Measurements from ENCODE around the gene PRKCH.

Gene PRKCH

DNA sequence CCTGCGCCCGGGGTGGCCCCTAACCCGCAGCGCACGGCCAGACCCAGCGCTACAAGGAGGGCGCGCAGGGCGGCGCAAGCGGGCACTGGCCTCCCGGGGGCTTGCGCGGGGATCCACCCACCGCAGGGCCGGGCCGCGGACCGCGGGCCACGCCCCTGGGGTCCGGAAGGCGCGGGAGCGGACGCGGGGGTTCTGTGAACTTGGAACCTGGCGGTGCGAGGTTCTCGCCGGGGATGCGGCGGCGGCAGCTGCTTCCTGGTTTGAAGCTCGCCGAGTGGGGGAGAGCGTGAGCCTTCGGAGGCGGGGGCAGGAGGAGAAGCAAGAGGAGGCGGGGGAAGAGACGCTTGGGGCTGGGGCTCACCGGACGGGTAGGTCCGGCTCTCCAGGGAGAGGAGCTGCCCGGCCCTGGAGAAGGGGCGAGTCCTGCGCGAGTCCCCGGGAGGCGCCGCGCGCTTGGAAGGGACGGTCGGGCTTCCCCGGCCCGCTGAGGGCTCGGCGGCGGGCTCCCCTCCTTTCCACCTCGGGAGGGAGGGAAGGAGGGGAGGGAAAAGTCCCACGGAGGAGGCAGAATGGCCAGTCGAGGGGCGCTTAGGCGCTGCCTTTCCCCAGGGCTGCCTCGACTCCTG lies at the start of gene PRKCH:
TSS of gene PRKCH (plus strand) at position 195 of the 626 bp plus-strand sequence. CDS start 523 bp downstream, outside the sequence.
- DNase-seq (ENCODE audit: low read depth in 1 of 2, low spot score in 1 of 2): peak; percentile 61 to 73

DNA sequence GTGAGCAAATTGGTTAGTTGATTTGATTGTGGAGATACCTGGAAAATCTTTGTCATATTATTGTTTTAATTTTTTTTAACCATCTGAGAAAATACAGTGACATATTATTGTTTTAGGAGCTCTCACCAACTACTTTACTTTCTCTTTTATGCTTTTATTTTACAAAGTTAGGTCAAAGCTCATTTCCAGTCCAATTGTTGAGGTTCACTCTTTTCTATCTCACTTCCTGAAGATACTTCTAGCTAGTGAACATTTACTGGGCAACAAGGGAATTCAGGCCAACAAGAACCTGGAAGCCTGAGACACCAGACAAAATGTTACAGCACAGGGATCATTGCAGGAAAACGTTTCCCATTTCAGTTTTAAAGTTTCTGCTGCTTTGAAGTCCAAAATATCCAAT lies 44.1 kb upstream of the PRKCH start:
- DNase-seq (ENCODE audit: low read depth in 1 of 2, low spot score in 1 of 2): no peak

DNA sequence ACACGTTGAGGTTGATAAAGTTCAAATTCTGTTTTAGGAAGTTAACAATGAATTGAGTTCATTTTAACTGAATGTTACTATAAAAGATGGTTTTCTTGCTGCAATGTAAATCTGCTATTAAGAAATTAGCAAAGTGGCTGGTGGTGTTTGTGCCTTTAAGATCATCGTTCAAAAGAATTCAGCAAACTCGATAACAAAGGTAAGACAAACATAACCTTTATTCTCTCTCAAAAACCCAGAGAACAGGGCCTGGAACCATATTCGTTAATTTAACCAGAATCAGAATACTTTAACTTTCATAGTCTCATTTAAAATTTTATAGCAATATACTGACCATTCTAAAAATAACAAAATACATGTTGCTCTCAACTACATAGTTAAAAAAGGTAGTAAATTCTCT lies 43.6 kb upstream of the PRKCH start:
- no peak for DNase-seq (ENCODE audit: low read depth in 1 of 2, low spot score in 1 of 2)

DNA sequence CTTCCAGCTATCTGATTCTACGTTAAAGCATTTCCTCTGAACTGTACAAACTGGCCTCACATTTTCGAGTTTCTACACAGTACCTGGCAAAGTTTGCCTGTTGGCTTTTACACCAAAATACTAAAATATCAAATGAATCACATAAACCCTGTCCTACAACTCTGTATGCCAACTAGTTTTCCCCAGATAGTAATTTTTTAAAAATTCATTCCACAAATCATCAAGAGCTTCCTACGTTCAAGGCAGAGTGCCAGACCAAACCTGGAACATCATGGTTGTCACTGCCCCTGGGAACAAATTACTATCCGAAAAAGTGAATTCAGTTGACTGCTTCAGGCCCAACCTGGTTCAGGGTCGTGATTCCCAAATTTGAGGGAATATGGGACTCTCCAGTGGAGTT lies 42.3 kb upstream of the PRKCH start:
- no peak for DNase-seq (ENCODE audit: low read depth in 1 of 2, low spot score in 1 of 2)

DNA sequence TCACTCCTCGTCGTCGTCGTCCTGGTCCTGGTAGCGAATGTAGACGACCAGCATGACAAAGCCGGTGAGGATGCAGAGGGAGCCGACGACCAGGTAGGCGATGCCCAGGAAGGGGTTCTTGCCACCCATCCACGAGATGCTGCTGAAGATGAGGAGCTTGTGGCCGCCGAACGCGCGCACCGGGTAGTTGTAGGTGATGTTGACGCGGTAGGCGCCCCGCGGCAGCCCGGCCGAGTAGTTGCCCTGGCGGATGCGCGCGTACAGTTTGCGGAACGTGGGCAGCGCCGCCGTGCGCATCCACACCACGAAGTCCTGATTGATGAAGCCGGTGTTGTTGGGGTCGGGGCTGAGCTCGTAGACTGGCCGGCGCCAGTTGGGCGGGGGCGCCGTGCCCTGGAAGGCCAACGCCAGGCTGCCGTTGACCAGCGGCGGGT lies 41.3 kb upstream of the PRKCH start:
- DNase-seq (ENCODE audit: low read depth in 1 of 2, low spot score in 1 of 2): peak in 1 of 2 donors; percentile 15

DNA sequence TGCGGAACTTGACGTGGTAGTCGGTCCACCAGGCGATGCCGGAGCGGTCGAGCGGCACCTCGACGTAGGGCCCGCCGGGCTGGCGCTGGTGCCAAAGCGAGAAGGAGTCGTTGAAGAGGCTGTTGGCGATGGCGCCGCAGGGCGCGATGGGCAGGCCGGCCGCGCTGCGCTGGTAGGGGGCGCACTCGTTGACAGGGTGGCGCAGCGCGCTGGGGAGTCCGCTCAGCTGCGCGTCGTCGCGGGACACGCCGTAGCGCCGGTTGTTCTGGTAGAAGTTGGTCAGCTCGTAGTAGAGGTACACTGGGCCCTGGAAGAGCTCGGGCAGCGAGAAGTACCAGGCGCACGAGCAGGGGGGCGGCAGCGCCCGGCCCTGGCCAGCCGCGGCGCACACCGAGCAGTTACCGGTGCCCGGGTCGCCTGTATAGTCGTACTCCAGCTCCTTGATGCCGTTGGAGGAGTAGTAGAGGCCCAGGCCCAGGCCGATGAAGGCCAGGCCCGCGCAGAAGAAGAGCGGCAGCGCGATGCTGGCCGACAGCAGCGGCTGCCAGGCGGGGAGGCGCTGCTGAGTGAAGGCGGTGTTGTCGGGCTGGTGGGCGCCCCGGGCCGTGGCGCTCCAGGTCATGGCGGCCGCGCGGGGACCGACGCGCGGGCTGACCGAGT lies 40.7 kb upstream of the PRKCH start:
- DNase-seq (ENCODE audit: low read depth in 1 of 2, low spot score in 1 of 2): peak; percentile 59 to 61

DNA sequence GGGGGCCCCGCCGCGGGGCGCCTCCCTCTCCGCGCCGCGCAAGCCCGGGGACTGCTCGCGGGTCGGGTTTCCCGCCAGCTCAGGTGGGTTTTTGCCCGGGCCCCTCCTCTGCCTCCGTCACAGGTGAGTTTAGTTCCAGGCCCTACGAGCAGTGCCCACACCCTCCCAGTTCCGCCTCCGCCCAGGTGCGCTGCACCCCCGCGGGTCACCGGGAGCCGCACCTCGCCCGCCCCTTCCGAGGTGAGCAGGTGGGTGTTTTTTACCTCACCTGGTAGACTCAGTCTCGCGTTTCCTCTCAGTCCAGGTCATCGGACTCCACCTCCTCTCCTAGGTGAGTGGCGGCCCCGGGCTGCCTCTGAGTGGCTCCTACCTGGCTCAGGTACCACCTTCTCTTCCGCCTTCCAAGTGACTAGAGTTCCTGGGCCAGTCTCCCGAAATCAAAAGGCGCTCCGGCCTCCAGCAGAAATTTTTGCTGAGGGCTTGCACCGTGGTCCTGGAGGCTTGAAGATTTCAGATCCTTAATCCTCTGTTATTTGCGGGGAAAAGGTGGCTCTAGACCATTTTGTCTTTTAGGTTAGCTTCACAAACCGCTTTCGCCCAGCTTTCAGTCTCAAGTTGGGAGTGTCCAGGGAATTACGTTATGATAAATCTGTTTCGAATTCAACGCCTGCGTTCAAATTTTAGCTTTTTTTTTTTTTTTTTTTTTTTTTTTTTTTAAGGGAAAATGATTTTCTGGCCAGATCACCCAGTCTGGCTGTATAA lies 40.0 kb upstream of the PRKCH start, which contains the start of gene TMEM30B:
TSS of gene TMEM30B (minus strand) at position 153 of the 762 bp plus-strand sequence. CDS start 191 bp downstream, outside the sequence.
- DNase-seq (ENCODE audit: low read depth in 1 of 2, low spot score in 1 of 2): no peak

DNA sequence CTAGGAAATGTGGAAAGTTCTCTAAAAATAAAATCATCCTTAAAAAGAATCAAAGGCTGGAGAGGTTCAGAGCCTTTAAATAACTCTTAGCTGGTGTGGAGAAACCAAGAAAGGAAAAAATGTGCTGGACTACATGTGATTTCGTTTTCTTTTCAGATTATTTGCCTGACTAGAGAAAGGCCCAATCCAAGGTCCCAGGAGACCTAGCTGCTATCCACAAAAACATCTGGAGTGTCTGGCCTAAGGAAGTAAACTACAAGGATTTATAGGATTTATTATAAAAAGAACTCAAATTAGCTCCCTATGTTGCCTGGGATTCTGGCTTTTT lies 39.5 kb upstream of the PRKCH start:
- DNase-seq (ENCODE audit: low read depth in 1 of 2, low spot score in 1 of 2): no peak

DNA sequence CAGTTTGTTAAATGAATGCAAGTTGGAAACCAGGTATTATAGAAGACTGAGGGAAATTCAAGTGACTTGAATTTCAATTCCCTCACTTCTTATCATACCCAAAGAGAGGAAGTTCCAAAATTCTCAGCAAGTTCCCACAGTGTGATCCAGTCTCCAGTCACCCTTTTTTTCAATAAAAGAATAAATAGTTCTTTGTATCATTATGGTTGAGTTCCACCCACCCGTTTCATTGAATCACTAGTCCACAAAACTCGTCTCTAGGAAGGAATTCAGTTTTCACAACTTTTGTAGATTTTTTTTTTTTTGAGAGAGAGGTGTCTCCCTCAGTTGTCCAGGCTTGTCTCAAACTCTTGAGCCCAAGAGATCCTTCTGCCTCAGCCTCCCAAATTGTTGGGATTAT lies 38.6 kb upstream of the PRKCH start:
- DNase-seq (ENCODE audit: low read depth in 1 of 2, low spot score in 1 of 2): no peak

DNA sequence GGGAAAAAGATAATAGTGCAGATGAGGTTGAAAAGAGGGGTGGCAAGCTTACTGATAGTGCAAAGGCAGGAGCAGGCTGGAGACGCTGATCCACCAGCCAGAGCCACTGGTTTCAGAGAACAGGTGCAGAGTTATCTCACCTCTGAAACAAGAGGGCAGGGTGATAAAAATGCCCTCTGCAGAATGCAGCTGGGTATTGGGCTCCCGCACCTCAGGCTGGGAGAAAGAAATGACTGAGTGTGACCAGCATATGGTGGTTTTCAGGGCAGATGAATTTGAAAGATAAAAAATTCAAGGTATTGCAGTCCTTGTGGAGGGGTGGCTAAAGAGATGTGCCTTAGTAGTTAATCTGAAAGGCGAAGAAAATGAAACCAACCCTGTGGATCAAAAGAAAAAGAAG lies 37.4 kb upstream of the PRKCH start:
- DNase-seq (ENCODE audit: low read depth in 1 of 2, low spot score in 1 of 2): no peak

DNA sequence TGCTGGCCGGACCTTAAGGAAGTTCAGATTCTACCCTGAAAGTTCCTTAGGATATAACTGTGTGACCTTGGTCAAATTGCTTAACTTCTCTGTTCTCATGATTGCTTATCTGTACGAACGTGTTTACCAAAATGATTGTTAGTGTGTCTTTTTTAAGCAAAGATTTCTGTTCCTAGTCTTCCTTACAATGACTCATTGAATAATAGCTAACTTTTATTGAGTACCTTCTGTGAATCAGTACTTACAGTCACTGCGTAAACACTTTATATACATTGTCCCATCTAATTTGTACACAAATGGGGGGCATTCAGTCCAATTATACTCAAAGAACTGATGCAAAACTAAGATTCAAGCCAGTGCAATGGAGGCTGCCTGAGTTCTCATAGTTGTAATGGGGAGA lies 36.0 kb upstream of the PRKCH start:
- no peak for DNase-seq (ENCODE audit: low read depth in 1 of 2, low spot score in 1 of 2)

DNA sequence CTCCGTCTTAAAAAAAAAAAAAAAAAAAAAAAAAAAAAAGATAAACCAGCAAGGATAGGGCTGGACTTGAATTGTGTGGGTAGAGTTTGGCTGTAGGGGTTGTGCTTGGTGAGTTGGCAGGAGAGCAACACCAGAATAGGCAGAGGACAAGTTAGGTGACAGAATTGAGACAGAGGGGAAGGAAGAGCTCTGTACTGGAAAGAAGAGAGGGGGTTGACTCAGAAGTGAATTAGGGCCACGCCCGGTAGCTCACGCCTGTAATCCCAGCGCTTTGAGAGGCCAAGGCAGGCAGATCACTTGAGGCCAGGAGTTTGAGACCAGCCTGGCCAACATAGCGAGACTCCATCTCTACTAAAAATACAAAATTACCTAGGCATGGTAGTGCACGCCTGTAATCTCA lies 34.2 kb upstream of the PRKCH start:
- DNase-seq (ENCODE audit: low read depth in 1 of 2, low spot score in 1 of 2): no peak

DNA sequence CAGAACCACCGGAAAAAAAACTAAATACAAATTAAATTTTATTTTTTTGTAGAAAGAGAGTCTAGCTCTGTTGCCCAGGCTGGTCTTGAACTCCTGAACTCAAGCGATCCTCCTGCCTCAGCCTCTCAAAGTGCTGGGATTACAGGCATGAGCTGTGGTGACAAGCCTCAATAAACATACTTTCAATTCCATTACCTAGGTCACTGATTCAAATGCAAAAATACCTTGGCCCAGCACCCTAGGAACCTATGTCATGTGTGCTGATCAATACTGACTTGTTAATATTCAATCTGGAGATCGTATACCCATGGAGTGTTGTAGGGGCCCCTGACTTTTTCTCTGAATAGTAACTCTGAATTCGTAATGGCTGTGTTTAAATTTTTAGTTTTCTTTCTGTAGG lies 33.2 kb upstream of the PRKCH start:
- no peak for DNase-seq (ENCODE audit: low read depth in 1 of 2, low spot score in 1 of 2)

DNA sequence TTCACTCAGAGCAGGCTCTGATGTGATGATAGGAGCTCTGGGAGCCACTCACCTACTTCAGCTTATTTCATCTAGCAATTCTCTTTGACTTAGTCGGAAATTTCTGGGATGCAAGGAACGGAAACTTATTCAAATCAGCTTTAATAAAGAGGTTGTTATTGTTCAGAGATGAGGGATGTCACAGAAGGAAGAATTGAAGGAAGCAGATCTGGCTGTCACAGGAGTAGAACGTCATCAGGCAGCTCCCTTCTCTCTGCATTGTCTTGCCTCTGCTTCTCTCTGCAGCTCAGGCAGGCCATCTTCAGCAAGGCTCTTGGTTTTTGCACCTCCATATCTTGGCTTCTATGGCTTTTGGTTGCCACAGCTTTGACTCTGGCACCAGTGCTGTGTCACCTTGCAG lies 32.7 kb upstream of the PRKCH start:
- no peak for DNase-seq (ENCODE audit: low read depth in 1 of 2, low spot score in 1 of 2)

DNA sequence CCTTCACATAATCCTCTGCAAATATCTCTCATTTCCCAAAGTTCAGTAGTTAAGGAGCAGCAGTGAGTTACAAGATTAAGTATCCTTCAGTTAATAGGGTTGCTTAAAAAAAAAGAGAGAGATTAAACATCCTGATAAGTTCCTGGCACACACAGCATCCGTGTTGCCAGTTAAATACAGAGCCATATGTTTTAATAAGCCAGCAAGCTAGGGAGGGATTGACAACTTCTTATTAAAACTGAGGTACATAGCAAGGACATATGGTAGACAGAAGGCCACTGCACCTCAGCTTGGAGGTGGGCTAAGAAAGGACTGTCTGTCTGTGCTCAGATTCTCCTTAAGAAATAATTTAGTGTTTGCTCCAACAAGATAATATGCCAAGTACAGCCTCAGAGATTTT lies 30.7 kb upstream of the PRKCH start:
- no peak for DNase-seq (ENCODE audit: low read depth in 1 of 2, low spot score in 1 of 2)

DNA sequence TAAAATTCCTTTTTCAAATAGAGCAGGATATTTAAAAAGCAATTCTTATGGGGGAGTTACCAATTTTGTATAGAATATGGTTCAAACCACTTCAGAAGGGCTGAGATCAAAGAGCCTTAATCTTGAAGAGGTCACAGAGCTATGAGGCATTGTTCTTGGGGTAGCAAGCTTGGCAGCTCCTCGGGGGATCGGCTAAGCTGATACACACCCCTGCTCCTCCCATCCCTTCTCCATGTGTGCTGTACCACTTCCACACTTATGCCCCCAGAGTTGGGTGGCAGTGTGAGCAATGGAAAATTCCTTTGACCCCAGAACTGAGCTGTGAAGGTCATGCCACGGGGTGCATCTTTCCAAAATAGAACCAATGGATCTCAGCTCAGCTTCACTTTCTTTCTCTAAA lies 25.2 kb upstream of the PRKCH start:
- DNase-seq (ENCODE audit: low read depth in 1 of 2, low spot score in 1 of 2): no peak

DNA sequence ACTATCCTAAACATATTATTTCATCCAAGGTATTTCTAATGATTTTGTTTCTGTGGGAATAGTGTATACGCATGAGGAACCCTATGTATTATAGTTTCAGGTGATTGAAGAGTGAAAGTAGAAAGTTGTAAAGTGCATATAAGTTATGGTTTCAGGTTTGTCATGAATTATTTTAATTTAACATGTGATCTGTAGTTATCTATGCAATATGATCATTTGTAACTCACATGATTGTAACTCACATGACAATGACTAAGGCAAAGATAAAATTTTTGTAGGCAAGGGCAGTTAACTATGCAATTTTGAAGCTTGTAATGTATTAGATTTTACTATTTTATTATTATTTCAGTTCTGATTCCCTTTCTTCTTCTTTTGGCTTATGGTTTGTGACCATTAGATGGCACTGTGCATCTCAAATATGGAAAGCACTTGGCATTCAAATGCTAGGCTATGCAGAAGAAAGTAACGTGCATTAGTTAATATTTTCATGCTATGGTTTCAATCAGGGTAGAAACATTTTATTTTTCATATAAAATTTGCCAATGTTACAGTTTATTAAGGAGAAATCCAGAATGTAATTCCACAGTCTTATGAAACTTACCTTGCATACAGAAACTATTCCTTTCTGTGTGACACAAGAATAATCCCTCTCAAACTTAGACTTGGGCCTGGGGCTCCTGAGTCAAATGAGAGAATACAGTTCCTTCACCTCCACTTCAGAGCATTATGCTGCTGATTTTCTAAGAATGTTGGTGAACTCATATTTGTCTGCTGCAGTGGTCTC lies 24.5 kb upstream of the PRKCH start:
- peak in 1 of 2 donors; percentile 25 for DNase-seq (ENCODE audit: low read depth in 1 of 2, low spot score in 1 of 2)

DNA sequence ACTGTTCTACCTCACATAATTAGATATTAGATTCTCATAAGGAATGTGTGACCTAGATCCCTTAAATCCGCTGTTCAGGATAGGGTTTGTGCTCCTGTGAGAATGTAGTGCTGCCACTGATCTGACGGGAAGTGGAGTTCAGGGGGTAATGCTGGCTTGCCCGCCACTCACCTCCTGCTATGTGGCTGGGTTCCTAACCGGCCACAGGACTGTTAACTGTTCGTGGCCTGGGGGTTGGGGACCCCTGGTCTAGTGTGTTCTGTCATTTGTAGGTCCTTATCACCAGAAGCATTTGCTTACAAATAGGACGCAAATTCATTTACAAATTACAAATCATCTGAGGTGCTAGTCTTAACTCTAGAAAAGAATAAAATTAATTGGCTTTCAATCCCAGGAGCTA lies 23.8 kb upstream of the PRKCH start:
- DNase-seq (ENCODE audit: low read depth in 1 of 2, low spot score in 1 of 2): no peak

DNA sequence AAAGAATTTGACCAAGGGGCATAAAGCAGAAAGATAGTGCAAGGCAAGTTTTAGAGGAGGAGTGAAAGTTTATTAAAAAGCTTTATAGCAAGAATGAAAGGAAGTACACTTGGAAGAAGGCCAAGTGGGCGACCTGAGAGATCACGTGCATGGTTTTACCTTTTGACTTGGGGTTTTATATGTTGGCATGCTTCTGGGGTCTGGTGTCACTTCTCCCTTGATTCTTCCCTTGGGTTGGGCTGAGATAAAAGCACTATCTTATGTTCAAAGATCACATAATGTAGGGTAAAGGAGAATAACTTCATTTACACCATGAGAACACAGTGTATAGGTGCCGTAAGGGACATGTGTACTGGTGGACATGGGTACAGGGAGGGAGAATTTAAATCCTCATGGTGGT lies 22.6 kb upstream of the PRKCH start:
- no peak for DNase-seq (ENCODE audit: low read depth in 1 of 2, low spot score in 1 of 2)

DNA sequence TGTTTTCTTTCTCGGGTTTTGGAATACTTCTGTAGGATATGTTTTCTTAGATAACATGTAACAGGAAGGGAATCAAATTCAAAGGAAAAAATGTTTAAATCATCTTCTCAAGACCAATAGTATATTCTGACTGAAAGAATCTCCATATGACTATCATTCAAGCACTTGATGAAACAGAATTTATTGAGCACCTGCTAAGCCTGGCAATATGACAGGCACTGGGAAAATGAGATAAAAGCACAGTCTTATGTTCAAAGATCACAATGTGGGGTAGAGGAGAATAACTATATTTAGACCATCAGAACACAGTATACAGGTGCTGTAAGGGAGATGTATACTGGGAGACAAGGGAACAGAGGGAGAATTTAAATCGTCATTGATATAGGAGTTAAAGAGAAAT lies 21.2 kb upstream of the PRKCH start:
- no peak for DNase-seq (ENCODE audit: low read depth in 1 of 2, low spot score in 1 of 2)

DNA sequence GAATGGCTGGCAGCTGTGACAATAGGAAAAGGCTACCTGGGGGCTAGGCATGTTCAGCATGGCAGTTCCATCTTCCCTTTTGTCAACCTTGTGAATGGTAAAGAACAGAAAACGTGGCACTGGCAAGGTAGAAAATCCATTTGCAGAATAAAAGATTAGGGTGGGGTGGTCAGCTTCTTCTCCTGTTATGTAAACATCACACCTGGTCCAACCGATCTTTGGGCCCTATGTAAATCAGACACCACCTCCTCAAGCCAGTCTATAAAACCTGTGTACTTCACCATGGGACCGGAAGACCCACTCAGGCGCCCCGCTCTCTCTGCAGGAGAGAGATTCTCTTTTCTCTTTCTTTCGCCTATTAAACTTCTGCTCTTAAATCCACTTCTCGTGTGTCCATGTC lies 20.6 kb upstream of the PRKCH start:
- DNase-seq (ENCODE audit: low read depth in 1 of 2, low spot score in 1 of 2): no peak

DNA sequence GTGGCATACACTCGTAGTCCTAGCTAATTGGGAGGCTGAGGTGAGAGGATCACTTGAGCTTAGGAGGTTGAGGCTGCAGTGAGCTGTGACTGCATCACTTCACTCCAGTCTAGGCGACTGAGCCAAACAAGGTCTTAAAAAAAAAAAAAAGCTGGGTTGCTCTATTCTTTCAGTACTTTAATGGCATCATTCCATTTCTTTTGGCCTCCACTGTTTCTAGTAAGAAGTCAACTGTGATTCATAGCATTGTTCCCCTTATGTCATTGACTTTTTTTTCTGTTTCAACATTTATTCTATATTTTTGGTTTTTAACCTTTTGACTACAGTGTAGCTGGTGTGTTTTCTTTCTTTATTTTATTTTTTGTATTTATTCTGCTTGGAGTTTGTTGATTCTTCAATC lies 16.7 kb upstream of the PRKCH start:
- DNase-seq (ENCODE audit: low read depth in 1 of 2, low spot score in 1 of 2): no peak
